ENCODE measurements around the gene CELF2.

Gene CELF2

GRCh38 chr10:11252887-11253286 lies 235.2 kb downstream of the CELF2 start:
- DNase-seq (ENCODE audit: low spot score): no peak

GRCh38 chr10:11253385-11254002 lies 235.8 kb downstream of the CELF2 start:
- DNase-seq (ENCODE audit: low spot score): no peak

GRCh38 chr10:11255156-11255555 lies 237.5 kb downstream of the CELF2 start:
- no peak for DNase-seq (ENCODE audit: low spot score)

- no peak for DNase-seq (ENCODE audit: low spot score)
Measured at GRCh38 chr10:11255796-11256444, 238.2 kb downstream of the CELF2 start.

GRCh38 chr10:11256896-11257295 lies 239.2 kb downstream of the CELF2 start:
- DNase-seq (ENCODE audit: low spot score): no peak

GRCh38 chr10:11257440-11258090 lies 239.9 kb downstream of the CELF2 start:
- no peak for DNase-seq (ENCODE audit: low spot score)

- no peak for DNase-seq (ENCODE audit: low spot score)
Measured at GRCh38 chr10:11260170-11260569, 242.5 kb downstream of the CELF2 start.

GRCh38 chr10:11261143-11261542 lies 243.5 kb downstream of the CELF2 start:
- DNase-seq (ENCODE audit: low spot score): no peak

GRCh38 chr10:11261687-11262493 lies 244.2 kb downstream of the CELF2 start:
- no peak for DNase-seq (ENCODE audit: low spot score)

GRCh38 chr10:11262494-11263345 lies 245.0 kb downstream of the CELF2 start:
- DNase-seq (ENCODE audit: low spot score): no peak

- DNase-seq (ENCODE audit: low spot score): no peak
Measured at GRCh38 chr10:11263767-11264166, 246.1 kb downstream of the CELF2 start.

GRCh38 chr10:11264296-11265048 lies 246.8 kb downstream of the CELF2 start:
- DNase-seq (ENCODE audit: low spot score): no peak

- DNase-seq (ENCODE audit: low spot score): no peak
Measured at GRCh38 chr10:11265484-11265883, 247.8 kb downstream of the CELF2 start.

GRCh38 chr10:11266426-11266825 lies 248.8 kb downstream of the CELF2 start:
- no peak for DNase-seq (ENCODE audit: low spot score)

- peak; percentile 35 for DNase-seq (ENCODE audit: low spot score)
Measured at GRCh38 chr10:11270135-11270857, 252.6 kb downstream of the CELF2 start.

- DNase-seq (ENCODE audit: low spot score): no peak
Measured at GRCh38 chr10:11270858-11271179, 253.1 kb downstream of the CELF2 start.

- no peak for DNase-seq (ENCODE audit: low spot score)
Measured at GRCh38 chr10:11272915-11273389, 255.3 kb downstream of the CELF2 start.

GRCh38 chr10:11274452-11274851 lies 256.8 kb downstream of the CELF2 start:
- no peak for DNase-seq (ENCODE audit: low spot score)

- DNase-seq (ENCODE audit: low spot score): no peak
Measured at GRCh38 chr10:11275651-11276050, 258.0 kb downstream of the CELF2 start.

GRCh38 chr10:11276449-11276990 lies 258.8 kb downstream of the CELF2 start:
- no peak for DNase-seq (ENCODE audit: low spot score)

All from AG08395 (cell line).